PC-3 (cell line): Measurements from ENCODE around the gene LIN7B. TPM values are rescaled to one million over a fixed set of nuclear protein-coding genes. Genes with fewer than 3 reads are reported as not detected.

Experiments used
- ATAC-seq: fragments of 200-7000 bp; cut with Tn5 transposase; 2 replicates; pipeline ENCODE4 v1.9.1; 2020; ENCODE audit warnings: mild to moderate bottlenecking, moderate library complexity
- BruUV-seq: library from RNA; stranded (reverse); fragments of 400-500 nt; replicated peaks from 2 replicates; lab custom pipeline; 2021; lab: Mats Ljungman, UMichigan
- CTCF ChIA-PET: fragments of 300-600 bp; sonication (Branson Sonifier 250); formaldehyde crosslinking; loops from one replicate; lab custom pipeline; 2022; ENCODE audit warnings: antibody characterized with exemption; lab: Charles Lee
- POLR2A ChIA-PET: fragments of 300-600 bp; sonication (Branson Sonifier 250); formaldehyde crosslinking; loops from one replicate; lab custom pipeline; 2022; ENCODE audit warnings: antibody characterized with exemption; ENCODE audit not compliant: unreplicated experiment; lab: Charles Lee
- DNase-seq: peaks from one replicate; pipeline ENCODE4 v3.0.0-alpha.2; 2015
- H2AFZ ChIP-seq: fragments of 300-600 bp; sonication (generic); 2 replicates; pipeline ENCODE4 v1.6.0; 2016; ENCODE audit warnings: antibody characterized with exemption, low read length
- H3F3A ChIP-seq: fragments of 300-600 bp; sonication (generic); one replicate; pipeline ENCODE4 v1.6.0; 2017; ENCODE audit warnings: antibody characterized with exemption, low read length, control low read depth, mild to moderate bottlenecking; ENCODE audit not compliant: unreplicated experiment
- H3K27ac ChIP-seq: fragments of 300-600 bp; sonication (generic); 2 replicates; pipeline ENCODE4 v1.5.1; 2016; ENCODE audit warnings: mild to moderate bottlenecking, low read length
- H3K27me3 ChIP-seq: fragments of 300-600 bp; sonication (generic); 2 replicates; pipeline ENCODE4 v1.6.1; 2016; ENCODE audit warnings: low read length, mixed read lengths
- H3K36me3 ChIP-seq: fragments of 300-600 bp; sonication (generic); 2 replicates; pipeline ENCODE4 v1.6.1; 2016; ENCODE audit warnings: low read depth, mixed run types, low read length, mixed read lengths
- H3K4me1 ChIP-seq: fragments of 300-600 bp; sonication (generic); 2 replicates; pipeline ENCODE4 v1.5.1; 2016; ENCODE audit warnings: low read length; ENCODE audit not compliant: insufficient read depth
- H3K4me2 ChIP-seq: fragments of 300-600 bp; sonication (generic); 2 replicates; pipeline ENCODE4 v1.6.0; 2016; ENCODE audit warnings: low read length
- H3K4me3 ChIP-seq: fragments of 300-600 bp; sonication (generic); 2 replicates; pipeline ENCODE4 v1.5.1; 2016; ENCODE audit warnings: mild to moderate bottlenecking, low read length, mixed read lengths
- H3K79me2 ChIP-seq: fragments of 300-600 bp; sonication (generic); 2 replicates; pipeline ENCODE4 v1.6.1; 2017; ENCODE audit warnings: low read length, mixed read lengths
- H3K9ac ChIP-seq: fragments of 300-600 bp; sonication (generic); 2 replicates; pipeline ENCODE4 v1.6.0; 2016; ENCODE audit warnings: mild to moderate bottlenecking, low read length
- H3K9me2 ChIP-seq: fragments of 300-600 bp; sonication (generic); replicated peaks from 2 replicates; pipeline ENCODE4 v1.6.1; 2016; ENCODE audit warnings: mixed run types, low read length, mixed read lengths
- H3K9me3 ChIP-seq: fragments of 300-600 bp; sonication (generic); 2 replicates; pipeline ENCODE4 v1.6.1; 2016; ENCODE audit warnings: low read length, mixed read lengths
- H4K20me1 ChIP-seq: fragments of 300-600 bp; sonication (generic); 2 replicates; pipeline ENCODE4 v1.6.1; 2016; ENCODE audit warnings: low read length, mixed read lengths
- CTCF ChIP-seq: fragments of 300-600 bp; sonication (generic); conservative IDR thresholded peaks from 2 replicates; pipeline ENCODE4 v1.5.1; 2017; ENCODE audit warnings: antibody characterized with exemption, low read depth, mild to moderate bottlenecking, low read length
- EZH2 ChIP-seq: fragments of 300-600 bp; sonication (generic); IDR thresholded peaks from one replicate; pipeline ENCODE4 v1.6.1; 2017; ENCODE audit warnings: antibody characterized with exemption, mild to moderate bottlenecking, low read length; ENCODE audit not compliant: unreplicated experiment
- EZH2phosphoT487 ChIP-seq: fragments of 300-600 bp; sonication (generic); IDR thresholded peaks from 2 replicates; pipeline ENCODE4 v1.6.1; 2018; ENCODE audit warnings: mild to moderate bottlenecking, antibody characterized with exemption, low read length, borderline replicate concordance
- intact Hi-C: fragments of 100-400 bp; cut with micrococcal nuclease; formaldehyde crosslinking; loops from 2 replicates; pipeline ENCODE4 v1.9.0; 2023
- total RNA-seq: library from RNA; depleted of rRNA; stranded (reverse); fragments of >200 nt; gene quantifications from 2 replicates; pipeline ENCODE4 v1.2.3, GENCODE V29; 2014

The LIN7B gene
- total RNA-seq, 1 experiment from 2014 or later, result 11.6 TPM

- Histone ChIP-seq H3K9ac (no peak overlapping the region), H3K27me3 (no peaks in the 10 kb centered on the region), H3K79me2 (peaks cover 10% of the 10 kb centered on the region), H3F3A (no peaks in the 10 kb centered on the region), H3K27ac (no peak overlapping the region), H3K4me1 (0 out of 2 replicates have a peak, but pooled peaks cover 4% of the 10 kb centered on the region), H3K36me3 (peaks cover 1% of the 10 kb centered on the region; the same call in 1 of the 2 replicates), H4K20me1 (peaks cover 8% of the 10 kb centered on the region), H3K9me3 (no peaks in the 10 kb centered on the region), H3K9me2 (no peaks in the 10 kb centered on the region), H3K4me2 (no peak overlapping the region), H3K4me3 (no peak overlapping the region), H2AFZ (no peak overlapping the region)
- POLR2A ChIA-PET, result no interaction called here
- intact Hi-C loops, result no loop called here
- CTCF ChIA-PET, result no interaction called here
- TF ChIP-seq EZH2 (no peak), CTCF (no peak), EZH2phosphoT487 (no peak)
- no peak for ATAC-seq
- BruUV-seq, result no TSS peak
- DNase-seq, result no peak
These were observed 32.9 kb upstream of the LIN7B start for GRCh38 chr19:49081273-49081672.

- no peaks in the 10 kb centered on the region for H3K9me3 ChIP-seq
- H3K36me3 ChIP-seq, result peaks cover 16% of the 10 kb centered on the region
- ChIA-PET POLR2A (no interaction called here), CTCF (no interaction called here)
- ATAC-seq (peak; percentile 4), DNase-seq (no peak)
- H4K20me1 ChIP-seq, result peaks cover 34% of the 10 kb centered on the region
- peak overlapping the region; percentile 99 for H3K4me2 ChIP-seq
- TSS peak; percentile 86 for BruUV-seq
- peaks cover 39% of the 10 kb centered on the region for H3K79me2 ChIP-seq
- H3K27me3 ChIP-seq, result no peaks in the 10 kb centered on the region
- peaks cover 4% of the 10 kb centered on the region; the same call in 1 of the 2 replicates for H3K4me1 ChIP-seq
- TF ChIP-seq CTCF (no peak), EZH2phosphoT487 (no peak), EZH2 (no peak)
- no peaks in the 10 kb centered on the region for H3K9me2 ChIP-seq
- H3K27ac ChIP-seq, result no peak overlapping the region; the same call in 1 of the 2 replicates
- H3K9ac ChIP-seq, result peak overlapping the region; percentile 99
- intact Hi-C loops, result no loop called here
- no peaks in the 10 kb centered on the region for H3F3A ChIP-seq
- peak overlapping the region; percentile 81 for H3K4me3 ChIP-seq
- peak overlapping the region; percentile 97 for H2AFZ ChIP-seq
These were observed 29.8 kb upstream of the LIN7B start for GRCh38 chr19:49084206-49085019.
